ENCODE data around the gene LGALS7B.

- TF ChIP-seq POLR2AphosphoS5 (IDR thresholded peaks at IDR 0.05; ENCODE audit: low read depth, low read length) (no peak), POLR2A (IDR thresholded peaks at IDR 0.05; ENCODE audit: low read depth, low read length) (no peak)
These were observed 30.4 kb downstream of the LGALS7B start for GRCh38 chr19:38819231-38819920.

Data from GM12892 (cell line).